RWPE2 (cell line): Measurements from ENCODE around the gene PLPPR5.

Source experiments
- ATAC-seq: fragments of 200-7000 bp; cut with Tn5 transposase; 3 replicates; pipeline ENCODE4 v1.9.1; 2021; ENCODE audit warnings: low read depth
- DNase-seq: peaks from one replicate; pipeline ENCODE4 v3.0.0-alpha.2; 2020; ENCODE audit warnings: low spot score
- H3K27ac ChIP-seq: fragments of 450-650 bp; 2 replicates; pipeline ENCODE4 v1.5.1; 2017; ENCODE audit warnings: mild to moderate bottlenecking; ENCODE audit not compliant: poor library complexity, severe bottlenecking
- H3K27me3 ChIP-seq: fragments of 250-450 bp; sonication (Bioruptor Pico); 2 replicates; pipeline ENCODE4 v1.5.1; 2021; ENCODE audit warnings: mild to moderate bottlenecking, moderate library complexity; ENCODE audit not compliant: insufficient read depth, poor library complexity, severe bottlenecking
- H3K36me3 ChIP-seq: fragments of 250-450 bp; sonication (Bioruptor Pico); 2 replicates; pipeline ENCODE4 v1.5.1; 2020; ENCODE audit warnings: low read depth, mild to moderate bottlenecking, moderate library complexity
- H3K4me1 ChIP-seq: fragments of 250-450 bp; sonication (Bioruptor Pico); 2 replicates; pipeline ENCODE4 v1.5.1; 2021; ENCODE audit warnings: mild to moderate bottlenecking, moderate library complexity; ENCODE audit not compliant: insufficient read depth, poor library complexity, severe bottlenecking
- H3K4me3 ChIP-seq: fragments of 250-450 bp; sonication (Bioruptor Pico); 2 replicates; pipeline ENCODE4 v1.5.1; 2021; ENCODE audit warnings: mild to moderate bottlenecking, moderate library complexity; ENCODE audit not compliant: severe bottlenecking
- H3K9me3 ChIP-seq: fragments of 250-450 bp; sonication (Bioruptor Pico); 2 replicates; pipeline ENCODE4 v1.5.1; 2021; ENCODE audit warnings: mild to moderate bottlenecking, moderate library complexity; ENCODE audit not compliant: severe bottlenecking
- TF ChIP-seq, protein P1 (sequence below): fragments of 450-650 bp; IDR thresholded peaks from one replicate; pipeline ENCODE4 v1.5.1; 2017; ENCODE audit warnings: mild to moderate bottlenecking, moderate library complexity; ENCODE audit not compliant: poor library complexity, severe bottlenecking

The PLPPR5 gene

GRCh38 chr1:98874828-98875227, 129.8 kb downstream of the PLPPR5 start:
- no peak for ATAC-seq
- H3K4me3 ChIP-seq: no peak overlapping the region
- H3K36me3 ChIP-seq: no peaks in the 10 kb centered on the region
- TF ChIP-seq, protein P1, sequence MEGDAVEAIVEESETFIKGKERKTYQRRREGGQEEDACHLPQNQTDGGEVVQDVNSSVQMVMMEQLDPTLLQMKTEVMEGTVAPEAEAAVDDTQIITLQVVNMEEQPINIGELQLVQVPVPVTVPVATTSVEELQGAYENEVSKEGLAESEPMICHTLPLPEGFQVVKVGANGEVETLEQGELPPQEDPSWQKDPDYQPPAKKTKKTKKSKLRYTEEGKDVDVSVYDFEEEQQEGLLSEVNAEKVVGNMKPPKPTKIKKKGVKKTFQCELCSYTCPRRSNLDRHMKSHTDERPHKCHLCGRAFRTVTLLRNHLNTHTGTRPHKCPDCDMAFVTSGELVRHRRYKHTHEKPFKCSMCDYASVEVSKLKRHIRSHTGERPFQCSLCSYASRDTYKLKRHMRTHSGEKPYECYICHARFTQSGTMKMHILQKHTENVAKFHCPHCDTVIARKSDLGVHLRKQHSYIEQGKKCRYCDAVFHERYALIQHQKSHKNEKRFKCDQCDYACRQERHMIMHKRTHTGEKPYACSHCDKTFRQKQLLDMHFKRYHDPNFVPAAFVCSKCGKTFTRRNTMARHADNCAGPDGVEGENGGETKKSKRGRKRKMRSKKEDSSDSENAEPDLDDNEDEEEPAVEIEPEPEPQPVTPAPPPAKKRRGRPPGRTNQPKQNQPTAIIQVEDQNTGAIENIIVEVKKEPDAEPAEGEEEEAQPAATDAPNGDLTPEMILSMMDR: no peak
- H3K9me3 ChIP-seq: no peaks in the 10 kb centered on the region
- H3K27ac ChIP-seq: no peak overlapping the region
- no peaks in the 10 kb centered on the region for H3K27me3 ChIP-seq
- no peaks in the 10 kb centered on the region for H3K4me1 ChIP-seq
- DNase-seq: no peak

DNA sequence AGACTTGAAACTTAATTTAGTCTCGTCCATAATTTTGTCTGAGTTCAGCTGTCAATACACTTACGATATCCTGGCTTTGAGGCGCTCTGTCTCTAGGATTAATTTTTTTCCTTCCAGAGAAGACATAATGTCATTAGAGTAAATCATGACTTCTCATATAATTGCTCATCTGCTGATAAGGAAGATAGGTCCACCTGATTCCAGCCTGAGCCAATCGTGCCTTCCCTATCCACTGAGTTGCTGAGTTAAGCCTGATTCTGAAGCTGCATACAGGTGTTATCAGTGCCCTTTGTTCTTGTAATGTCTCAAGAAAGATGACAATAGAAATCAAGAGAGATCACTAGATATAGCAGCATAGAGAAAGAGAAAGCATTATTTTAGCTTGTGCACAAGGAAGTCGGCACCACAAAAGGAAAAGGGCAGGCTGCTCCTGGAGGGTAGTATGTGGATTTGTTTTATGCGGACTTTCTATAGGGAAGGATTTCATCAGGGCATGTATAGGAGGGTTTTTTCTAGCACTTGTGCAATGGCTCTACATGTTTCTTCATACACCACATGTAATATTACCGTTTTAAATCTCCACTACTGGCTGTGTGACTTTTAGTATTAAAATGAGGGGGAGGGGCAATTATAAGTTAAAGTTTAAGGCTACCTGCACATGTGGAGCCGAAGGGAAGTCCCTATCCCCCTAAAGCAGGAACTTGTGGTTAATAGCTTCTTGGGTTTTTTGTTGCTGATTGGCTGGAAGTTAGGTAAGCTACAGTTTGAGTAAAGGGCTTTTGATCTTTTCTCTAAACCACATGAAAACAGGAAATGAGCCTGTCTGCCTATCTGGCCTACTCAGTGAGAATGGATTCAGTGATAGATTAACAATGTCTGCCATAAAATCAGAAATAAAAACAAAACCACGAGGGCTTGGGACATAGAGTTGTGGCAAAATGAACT, 133.4 kb downstream of the PLPPR5 start:
- Histone ChIP-seq H3K9me3 (no peaks in the 10 kb centered on the region), H3K27ac (no peak overlapping the region), H3K36me3 (no peaks in the 10 kb centered on the region), H3K4me3 (no peak overlapping the region), H3K4me1 (no peaks in the 10 kb centered on the region), H3K27me3 (no peaks in the 10 kb centered on the region)
- TF ChIP-seq, protein P1: no peak
- ATAC-seq: no peak
- DNase-seq: no peak

- no peaks in the 10 kb centered on the region for H3K9me3 ChIP-seq
- H3K36me3 ChIP-seq: no peaks in the 10 kb centered on the region
- H3K4me3 ChIP-seq: no peak overlapping the region
- TF ChIP-seq, protein P1: no peak
- no peaks in the 10 kb centered on the region for H3K27me3 ChIP-seq
- ATAC-seq (no peak), DNase-seq (no peak)
- H3K4me1 ChIP-seq: no peaks in the 10 kb centered on the region
- H3K27ac ChIP-seq: no peak overlapping the region
Observed at GRCh38 chr1:98865796-98866195, 138.9 kb downstream of the PLPPR5 start.

- ATAC-seq (no peak), DNase-seq (no peak)
- TF ChIP-seq, protein P1: no peak
- H3K36me3 ChIP-seq: no peaks in the 10 kb centered on the region
- H3K4me1 ChIP-seq: no peaks in the 10 kb centered on the region
- H3K9me3 ChIP-seq: no peaks in the 10 kb centered on the region
- H3K27me3 ChIP-seq: no peaks in the 10 kb centered on the region
- no peak overlapping the region for H3K4me3 ChIP-seq
- H3K27ac ChIP-seq: no peak overlapping the region
Observed at GRCh38 chr1:98860329-98860728, 144.3 kb downstream of the PLPPR5 start.

DNA sequence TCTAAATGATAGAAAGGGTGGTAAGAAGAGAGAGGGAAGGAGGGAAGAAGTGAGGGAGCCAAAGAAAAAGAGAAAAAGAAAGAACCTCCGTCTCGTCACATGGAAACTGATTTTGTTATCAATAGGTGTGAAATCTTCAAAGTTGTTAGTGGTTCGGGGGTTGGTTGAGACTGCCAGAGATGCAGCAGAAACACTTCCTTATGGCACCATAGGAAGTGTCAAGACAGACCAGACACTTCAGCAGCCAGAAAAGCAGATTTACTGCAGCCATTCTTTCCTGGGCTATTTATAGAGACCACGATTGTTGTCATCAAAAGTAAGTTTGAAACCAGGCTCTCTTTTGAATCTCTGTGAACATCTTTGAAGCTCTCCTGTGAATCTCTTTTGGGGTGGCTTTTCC, 150.5 kb downstream of the PLPPR5 start:
- TF ChIP-seq, protein P1: no peak
- DNase-seq (no peak), ATAC-seq (no peak)
- H3K4me3 ChIP-seq: no peak overlapping the region
- H3K27me3 ChIP-seq: peaks cover 2% of the 10 kb centered on the region
- no peak overlapping the region for H3K27ac ChIP-seq
- no peaks in the 10 kb centered on the region for H3K9me3 ChIP-seq
- H3K36me3 ChIP-seq: no peaks in the 10 kb centered on the region
- no peaks in the 10 kb centered on the region for H3K4me1 ChIP-seq
